NCI-H2227 treated with DMSO at 0.1 percent for 48 hours (cell line): ENCODE measurements around the gene CHGA.

Experiments used
- DNase-seq: peaks from one replicate; lab custom pipeline; 2025; lab: John Stamatoyannopoulos, UW

CHGA gene

DNA sequence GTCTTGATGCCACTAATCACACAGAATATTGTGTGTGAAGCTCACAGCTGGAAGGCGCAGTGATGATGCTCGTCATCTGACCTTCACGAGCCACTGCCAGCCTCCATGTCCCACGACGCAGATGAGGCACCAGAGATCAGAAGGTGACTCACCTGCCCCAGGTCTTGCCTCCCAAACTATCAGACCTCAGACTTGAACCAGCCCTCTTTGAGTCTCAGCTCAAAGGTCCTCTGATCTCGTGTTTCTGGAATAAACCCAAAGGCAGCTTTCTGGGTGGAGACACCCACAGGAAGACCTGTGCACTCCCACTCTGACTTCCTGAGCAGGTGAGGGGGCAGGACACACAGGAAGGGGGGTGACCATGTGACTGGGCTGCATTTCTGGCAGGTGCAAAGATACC, 19.6 kb upstream of the CHGA start:
- DNase-seq: no peak

DNA sequence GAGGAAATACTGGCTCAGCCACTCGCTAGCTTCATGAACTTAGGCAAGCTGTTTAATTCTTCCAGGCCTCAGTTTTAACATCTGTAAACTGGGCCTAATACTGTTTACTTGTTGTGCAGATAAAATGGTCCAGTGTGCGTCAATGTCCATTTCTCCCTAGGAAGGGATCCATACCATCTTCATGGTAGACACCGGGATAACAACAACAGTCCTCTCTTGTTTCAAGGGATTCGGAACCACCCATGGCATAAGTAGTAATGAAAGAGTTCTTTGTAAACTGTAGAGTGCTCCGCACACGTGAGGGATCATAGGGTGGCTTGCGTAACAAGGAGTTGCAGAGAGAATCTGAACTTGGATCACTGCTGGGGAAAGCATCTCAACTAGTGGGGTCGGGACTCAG, 17.3 kb upstream of the CHGA start:
- DNase-seq: no peak

DNA sequence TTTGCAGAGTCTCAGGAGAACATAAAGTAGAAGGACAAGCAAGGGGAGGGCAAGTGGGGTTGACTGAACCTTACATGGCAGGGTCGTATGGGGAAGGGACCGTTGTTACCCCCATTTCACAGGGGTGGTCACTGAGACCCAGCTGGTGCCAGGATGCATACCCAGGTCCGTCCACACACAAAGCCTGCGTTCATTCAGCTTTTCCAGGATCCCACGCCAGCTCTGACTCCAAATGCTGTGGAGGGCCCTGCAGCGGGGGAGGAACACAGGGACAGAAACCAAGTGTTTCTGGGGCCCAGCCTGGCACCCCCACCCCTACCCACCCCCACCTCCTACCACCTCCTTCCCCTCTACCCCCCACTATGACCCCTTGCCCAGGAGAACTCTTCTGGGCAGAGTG, 16.5 kb upstream of the CHGA start:
- DNase-seq: no peak

DNA sequence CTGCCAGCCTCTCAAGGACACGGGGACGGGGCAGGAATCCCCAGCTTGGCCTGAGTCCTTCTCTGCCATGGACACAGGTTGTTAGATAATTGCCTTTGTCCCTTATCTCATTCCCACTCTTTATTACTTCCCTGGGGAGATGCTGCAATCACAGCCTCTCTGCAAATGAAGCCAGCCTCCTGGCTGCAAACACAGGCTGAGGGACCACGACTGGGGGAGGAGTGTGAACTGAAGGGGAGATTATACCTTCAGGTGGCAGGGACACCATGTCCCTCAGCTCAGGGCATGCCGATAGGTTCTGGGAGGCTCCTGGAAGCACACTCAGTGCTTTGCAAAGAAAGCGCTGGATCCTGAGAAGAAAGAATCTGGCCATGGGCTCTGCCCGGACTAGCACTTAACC, 16.1 kb upstream of the CHGA start:
- DNase-seq: no peak

DNA sequence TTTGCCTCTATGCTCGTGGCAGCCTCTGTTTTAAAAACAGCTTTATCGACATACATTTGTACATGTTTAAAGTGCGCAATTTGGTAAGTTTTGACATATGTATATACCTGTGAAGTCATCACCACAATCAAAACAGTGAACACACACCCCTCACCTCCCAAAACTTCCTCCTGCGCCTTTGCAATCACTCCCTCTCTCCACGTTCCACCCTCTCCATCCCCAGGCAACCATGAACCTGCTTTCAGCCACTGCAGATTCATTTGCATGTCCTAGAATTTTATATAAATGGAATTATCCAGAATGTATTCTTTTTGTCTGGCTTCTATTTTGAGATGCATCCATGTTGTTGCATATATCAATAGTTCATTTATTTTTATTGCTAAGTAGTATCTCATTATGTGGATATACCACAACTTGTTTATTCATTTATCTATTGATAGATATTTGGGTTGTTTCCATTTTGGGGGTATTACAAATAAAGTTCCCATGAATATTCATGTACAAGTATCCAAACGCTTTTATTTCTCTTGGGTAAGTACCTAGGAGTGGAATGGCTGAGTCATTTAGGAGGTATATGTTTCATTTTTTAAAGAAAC, 15.5 kb upstream of the CHGA start:
- no peak for DNase-seq

DNA sequence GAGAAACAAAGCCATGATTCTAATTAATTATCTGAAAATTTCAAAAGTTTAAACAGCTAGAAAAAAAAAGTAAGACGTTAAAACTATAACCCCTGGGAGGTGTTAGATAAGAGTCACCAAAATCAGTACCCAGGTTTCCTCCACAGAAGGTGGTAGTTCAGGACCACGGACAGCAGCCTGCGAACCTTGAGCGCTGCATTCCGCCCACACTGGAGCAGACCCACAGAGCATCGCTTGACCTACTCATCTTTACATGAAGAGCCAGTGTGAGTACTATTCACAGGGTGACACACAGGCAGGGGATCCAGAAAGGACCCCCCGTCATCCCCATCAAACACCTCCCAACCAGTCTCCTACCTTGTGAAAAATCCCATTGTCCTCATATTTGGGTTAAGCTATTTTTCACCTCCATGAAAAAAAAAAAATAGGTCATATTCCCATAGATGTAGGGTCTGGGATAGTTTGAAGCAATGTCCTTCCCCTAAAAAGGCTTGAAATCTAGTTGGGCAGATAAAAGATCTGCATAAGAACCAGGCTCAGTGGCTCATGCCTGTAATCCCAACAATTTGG, 8.8 kb upstream of the CHGA start:
- no peak for DNase-seq

DNA sequence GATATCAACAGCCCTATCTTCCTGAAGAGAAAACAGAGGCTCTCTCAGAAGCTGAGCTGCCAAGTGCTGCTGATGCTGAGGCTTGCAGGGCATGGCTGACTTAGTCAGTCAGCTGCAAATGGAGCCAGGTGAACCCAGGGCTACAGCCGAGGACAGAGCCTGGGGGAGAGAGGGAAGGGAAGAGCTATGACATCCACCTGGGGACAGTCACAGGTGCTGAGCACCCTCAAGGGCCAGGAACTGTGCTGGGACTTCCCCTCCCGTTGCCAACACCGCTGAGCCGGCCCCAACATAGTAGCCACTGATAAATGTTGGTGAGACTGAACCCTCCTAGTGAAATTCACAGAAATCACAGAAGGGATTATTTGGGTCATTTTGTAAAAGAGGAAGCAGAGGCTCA, 6.7 kb upstream of the CHGA start:
- no peak for DNase-seq

DNA sequence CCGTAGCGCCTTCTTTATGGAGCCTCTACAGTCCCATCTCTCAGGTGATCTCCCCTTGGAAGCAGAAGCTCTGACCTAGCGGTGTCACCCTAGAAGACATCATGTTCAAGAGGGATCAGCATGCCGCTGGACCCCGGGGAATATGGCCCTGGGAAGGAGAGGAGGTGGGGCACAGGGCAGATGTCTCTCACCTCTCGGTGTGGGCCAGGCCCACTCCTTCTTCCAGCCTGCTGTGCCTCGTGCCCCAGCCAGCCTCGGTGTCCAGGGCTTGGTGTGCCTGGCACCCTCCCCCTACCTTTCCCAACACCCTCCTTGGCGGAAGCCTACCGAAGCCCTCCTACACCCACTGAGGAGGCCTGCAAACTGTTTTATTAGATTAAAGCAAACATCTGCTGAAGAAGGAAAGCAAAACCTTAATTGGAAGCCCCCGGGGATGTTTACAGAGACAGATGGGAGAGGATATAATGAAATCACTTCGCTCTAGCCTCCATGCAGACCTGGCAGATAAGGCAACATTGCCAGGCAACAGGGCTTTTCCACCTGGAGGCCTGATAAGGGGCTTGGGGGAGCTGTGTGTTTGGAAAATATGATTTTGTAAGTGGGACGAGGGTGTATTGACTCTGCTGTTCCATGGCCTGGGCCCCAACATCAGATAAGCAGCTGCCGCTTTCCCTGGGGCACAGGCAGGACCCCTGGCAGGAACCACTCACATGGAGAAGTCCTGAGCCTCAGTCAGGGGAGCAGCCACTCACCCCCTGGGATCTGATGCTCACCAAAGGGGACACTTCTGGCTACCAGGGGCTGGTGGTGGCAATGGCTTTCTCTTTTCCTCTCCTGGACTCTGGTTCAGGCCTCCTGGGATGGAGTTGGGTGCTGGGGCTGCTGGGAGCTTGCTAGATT, 5.7 kb upstream of the CHGA start:
- no peak for DNase-seq

DNA sequence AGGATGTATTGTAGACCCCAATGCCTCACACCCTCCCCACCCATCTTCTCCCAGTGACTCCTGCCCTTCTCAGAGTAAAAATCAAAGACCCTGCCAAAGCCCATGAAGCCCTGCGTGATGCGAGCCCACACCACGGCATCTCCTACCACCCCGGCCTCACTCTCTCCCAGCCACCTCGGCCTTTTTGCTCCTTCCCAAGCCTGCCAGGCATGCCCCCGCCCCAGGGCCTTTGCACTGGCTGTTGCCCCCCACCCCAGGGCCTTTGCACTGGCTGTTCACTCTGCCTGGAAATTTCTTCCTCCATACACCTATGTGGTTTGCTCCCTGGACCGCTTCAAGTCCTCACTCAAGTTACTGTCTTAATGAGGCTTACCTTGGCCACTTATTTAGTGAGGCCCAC, 5.0 kb upstream of the CHGA start:
- DNase-seq: no peak

DNA sequence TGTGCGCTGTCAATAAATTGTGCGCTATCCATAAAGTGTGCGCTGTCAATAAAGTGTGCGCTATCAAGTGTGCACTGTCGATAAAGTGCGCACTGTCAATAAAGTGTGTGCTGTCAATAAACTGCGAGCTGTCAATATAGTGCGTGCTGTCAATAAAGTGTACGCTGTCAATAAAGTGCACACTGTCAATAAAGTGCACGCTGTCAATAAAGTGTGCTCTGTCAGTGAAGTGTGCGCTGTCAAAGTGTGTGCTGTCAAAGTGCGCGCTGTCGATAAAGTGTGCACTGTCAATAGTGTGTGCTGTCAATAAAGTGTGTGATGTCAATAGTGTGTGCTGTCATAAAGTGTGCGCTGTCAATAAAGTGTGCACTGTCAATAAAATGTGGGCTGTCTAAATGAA, 2.9 kb upstream of the CHGA start:
- DNase-seq: no peak

DNA sequence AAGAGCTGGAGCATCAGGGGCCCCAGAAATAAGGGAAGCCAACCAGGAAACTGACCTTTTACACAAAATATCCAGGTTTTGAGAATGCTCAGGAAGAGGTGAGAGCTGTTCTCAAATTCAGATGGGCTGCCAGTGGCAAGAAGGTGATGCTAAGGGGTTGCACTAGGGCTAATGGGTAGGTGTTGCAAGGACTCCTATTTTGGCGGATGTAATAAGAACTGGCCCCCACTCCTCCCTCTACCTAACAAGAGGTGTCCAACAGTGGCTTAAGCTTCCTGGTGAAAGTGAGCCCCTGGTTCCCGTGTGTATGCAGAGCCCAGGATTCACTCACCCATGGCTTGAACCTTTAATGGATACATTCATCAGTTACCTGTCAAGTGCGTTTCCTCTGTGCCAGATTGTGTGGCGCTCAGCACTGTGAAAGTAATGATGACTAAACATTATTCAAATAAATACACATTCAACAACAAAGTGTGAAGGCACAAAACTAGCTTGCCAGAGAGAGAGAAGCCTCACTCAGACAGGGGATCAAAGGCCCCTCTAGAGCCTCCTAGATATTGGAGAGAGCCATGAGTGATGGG, 705 bp upstream of the CHGA start:
- no peak for DNase-seq

DNA sequence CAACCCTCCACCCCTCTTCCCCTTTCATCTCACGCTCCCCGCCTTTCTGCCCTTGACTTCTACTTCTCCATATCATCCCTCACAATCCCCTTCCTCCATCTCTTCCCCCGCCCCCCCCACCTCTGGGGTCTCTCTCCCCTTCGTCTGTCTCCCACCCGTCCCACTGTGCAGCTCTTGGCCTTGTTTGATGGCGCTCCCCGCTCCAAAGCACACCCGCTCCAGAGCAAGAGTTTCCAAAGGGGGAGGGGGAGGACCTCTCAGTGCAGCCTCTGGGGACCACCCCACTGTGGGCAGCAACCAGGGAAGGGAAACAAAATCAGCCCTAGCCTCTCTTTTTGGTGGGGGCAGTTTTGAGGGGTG, 774 bp downstream of the CHGA start:
- no peak for DNase-seq

DNA sequence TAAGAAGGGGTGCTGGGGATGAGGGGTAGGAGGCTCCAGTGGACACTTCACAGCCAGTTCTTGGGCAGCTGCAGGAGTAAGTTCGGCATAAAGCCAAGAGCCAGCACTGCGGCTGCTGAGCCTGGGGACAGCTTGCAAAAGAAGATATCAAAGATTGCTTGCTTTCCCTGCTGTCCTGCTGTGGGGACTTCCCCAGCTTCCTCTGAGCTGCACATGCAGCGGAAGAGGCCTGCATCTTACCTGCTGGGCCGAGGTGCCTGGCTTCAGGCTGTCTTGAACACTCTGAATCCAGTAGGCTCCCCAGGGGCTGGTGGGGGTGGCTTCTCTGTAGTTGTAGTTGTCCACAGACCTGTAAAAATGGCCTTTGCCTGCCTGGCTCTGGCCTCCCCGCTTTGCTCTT, 1.3 kb downstream of the CHGA start:
- no peak for DNase-seq

DNA sequence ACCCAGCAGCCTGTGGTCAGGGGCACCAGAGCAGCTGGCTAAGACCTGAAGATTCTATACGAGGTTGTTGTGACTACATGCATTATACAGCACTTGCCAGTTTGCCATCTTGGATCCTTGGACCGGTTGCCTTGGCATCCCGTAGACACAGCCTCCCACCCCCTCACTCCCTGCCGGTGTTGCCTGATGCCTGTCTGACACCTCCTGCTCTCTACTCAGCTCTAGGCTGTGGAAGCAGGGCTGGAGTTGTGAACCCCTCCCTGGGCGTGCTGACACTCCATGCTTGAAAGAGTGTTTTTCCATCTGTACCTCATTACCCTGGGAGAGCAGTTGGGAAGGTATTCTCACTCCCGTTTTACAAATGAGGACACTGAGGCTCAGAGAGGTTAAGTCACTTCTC, 2.5 kb downstream of the CHGA start:
- DNase-seq: no peak

DNA sequence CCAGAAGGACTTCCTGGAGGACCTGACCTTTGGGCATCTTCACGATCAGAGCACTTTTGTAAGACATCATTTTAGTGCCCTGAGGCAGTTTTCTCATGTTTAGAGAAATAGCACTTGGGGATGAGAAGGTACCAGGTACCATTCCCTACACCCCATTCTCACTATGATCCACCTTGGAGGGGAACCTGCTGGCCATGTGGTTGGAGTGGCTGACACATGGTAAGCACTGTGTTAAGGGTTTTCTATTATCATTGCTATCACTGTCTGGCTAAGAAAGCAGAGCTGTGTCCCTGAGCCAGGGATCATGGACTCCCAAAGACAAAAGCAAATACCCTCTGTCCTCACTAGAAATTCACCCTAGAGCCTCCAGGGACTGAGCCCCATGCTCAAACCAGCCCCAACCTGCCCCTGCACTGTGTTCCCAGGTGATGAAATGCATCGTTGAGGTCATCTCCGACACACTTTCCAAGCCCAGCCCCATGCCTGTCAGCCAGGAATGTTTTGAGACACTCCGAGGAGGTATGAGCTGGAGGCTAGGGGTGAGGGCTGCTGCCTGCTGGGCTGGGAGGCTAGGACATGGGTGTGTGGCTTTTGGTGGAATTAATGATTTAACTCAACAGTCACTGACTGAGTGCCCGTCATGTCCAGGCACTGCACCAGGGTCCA, 3.4 kb downstream of the CHGA start:
- DNase-seq: no peak

DNA sequence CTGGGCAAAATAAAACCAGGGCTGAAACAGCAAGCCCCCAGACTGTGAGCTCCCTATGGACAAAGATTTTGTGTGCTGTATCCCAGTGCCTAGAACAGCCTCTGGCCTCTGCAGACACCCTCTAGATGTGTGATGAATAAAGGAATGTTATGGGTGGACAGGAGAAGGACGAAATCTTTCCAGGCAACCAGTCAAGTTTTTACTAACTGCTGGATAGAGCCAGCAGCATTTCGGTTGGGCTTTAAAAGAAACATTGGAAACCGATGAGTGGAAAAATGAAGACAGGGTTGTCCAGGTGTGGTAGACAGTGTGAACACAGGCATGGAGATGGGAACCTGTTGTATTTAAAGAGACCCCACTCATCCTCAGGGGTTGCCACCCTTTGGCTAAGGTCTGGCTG, 4.0 kb downstream of the CHGA start:
- DNase-seq: no peak

DNA sequence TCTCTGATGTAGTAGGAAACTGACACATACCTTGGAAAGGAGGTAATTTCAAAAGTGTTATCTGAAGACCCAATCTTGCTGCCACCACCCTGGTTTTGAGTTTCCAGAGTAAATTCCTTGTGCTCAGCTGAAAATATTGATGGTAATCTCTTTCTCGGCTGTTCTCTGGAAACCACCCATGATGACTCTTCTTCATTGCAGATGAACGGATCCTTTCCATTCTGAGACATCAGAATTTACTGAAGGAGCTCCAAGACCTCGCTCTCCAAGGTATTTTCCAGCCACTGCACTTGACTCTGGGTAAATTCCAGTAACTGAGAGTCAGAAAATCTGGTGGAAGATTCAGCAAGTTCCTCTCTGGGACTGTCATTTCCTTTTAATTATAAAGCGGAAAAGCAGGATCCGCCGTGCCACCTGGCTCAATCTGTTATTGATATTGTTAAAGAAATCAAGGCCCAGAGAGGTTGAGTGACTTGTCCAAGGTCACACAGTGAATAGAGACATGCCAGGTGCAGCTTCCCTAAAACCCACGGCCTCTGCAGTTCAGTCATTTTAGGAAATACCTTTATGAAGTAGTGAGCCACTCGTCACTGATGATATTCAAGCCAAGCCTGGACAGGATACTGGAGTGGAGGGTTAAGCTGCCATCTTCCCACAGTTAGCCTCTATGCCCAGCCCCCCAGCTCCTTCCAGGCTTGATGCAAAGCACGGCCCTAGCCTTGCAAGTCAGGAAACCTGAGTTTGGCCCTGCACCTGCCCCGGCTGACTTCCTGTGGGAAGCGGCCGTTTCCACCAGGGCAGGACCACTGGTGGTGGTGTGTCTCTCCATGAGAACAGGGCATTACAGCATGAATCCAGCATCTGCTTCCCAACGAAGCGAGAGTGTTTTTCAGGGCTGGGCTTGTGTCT, 4.7 kb downstream of the CHGA start:
- no peak for DNase-seq

DNA sequence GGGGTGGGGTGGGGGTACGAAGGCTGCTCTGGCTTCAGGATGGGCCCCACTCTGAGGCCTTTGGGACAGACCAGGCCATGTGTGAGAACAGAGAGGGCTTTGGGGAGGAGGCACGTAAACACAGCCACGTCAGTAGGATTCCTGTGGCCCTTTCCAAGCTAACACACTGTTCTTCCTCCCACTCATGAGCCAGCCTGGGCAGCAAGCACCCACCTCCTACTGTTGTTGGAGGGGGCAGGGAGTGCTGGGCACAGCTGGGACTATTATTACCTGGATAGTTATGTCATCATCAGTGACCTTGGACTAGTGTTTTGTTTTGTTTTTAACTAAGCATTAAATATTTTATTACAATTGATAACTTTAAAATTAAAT, 5.3 kb downstream of the CHGA start:
- DNase-seq: no peak

DNA sequence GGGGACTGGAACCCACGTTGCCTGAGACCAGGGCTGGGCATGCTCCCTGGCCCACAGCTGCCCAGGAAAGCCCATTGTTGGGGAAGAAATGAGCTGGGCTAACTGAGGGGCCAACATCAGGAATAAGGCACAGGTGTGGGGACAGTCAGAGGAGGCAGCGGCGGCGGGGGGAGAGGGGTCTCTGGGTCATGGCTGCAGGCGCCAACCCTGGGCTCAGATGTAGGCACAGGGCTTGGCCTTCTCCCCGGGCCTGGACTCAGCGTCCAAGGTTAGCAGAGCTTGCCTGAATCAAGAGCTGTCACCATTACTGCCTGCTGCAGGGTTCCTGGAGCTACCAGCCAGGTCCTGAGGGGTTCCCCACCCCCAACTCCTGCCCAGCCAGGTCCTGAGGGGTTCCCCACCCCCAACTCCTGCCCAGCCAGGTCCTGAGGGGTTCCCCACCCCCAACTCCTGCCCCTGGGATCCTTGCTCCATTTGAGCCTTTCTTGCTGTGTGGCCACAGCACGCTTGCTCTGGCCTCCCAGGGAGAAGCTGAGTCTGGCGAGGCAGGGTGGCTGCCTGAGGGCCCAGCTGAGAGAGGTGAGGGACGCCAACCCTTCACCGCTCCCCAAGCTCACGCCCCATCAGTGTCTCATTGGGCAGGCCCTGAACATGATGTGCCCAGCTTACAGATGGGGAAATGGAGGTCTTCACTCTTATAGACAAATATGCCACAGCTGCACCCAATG, 6.2 kb downstream of the CHGA start:
- no peak for DNase-seq

DNA sequence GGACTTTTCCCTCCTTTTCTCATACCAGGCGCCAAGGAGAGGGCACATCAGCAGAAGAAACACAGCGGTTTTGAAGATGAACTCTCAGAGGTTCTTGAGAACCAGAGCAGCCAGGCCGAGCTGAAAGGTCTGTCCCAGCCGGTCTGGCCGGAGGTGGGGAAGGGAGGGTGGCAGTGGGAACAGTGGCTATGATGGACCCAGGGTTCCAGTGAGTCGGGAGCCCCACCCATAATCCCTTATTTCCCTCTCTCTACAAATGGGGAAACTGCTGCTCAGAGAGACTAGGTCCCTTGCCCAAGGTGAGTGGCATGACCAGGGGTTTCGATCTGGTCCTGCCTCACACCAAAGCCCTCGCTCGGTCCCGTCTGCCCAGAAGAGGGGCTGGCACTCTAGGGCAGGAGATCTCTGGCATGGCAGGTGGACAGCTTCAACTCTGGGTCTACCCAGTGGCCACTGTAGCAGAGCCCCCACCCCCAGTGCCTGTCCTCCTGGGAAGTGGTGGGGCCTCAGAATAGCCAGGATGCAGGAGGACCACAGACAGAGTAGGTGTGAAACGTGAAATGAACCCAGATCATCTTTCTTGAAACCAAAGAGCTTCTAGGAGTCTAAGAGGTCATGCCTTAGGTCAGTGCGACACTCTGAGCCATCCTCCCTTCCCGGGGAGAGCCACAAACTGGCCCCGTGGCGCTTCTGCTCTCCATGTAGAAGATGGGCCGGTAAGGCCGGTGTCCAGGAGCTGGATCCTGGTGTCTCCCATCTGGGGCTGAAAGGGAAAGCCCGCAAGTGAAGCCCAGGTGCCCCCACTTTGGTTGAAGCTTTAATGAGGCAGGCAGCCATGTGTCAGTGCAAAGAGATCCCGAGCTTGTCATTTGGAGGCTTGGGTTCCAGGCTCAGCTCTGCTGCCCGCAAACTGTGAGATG, 7.0 kb downstream of the CHGA start:
- no peak for DNase-seq
